GM06990 (cell line): ENCODE data around the gene NUP93.

Source experiments
- DNase-seq: peaks from one replicate; pipeline ENCODE4 v3.0.0-alpha.2; 2011; ENCODE audit not compliant: insufficient read length; ENCODE audit errors: extremely low read depth
- H3K27me3 ChIP-seq: replicated peaks from 2 replicates; pipeline ENCODE4 v1.6.0; 2011; ENCODE audit warnings: low read length; ENCODE audit not compliant: control insufficient read depth, insufficient read depth
- H3K36me3 ChIP-seq: 2 replicates; pipeline ENCODE4 v1.5.1; 2011; ENCODE audit warnings: low read length; ENCODE audit not compliant: control insufficient read depth, insufficient read depth
- H3K4me3 ChIP-seq: replicated peaks from 2 replicates; pipeline ENCODE4 v1.5.1; 2011; ENCODE audit warnings: low read depth, mild to moderate bottlenecking, control low read depth, low read length
- CTCF ChIP-seq: IDR thresholded peaks from 2 replicates; pipeline ENCODE4 v1.5.1; 2011; ENCODE audit warnings: low read length, control low read depth, mild to moderate bottlenecking, inconsistent platforms; ENCODE audit not compliant: insufficient read depth, poor library complexity, severe bottlenecking

NUP93 gene

GRCh38 chr16:56848955-56849689 is 119.2 kb downstream of the NUP93 start:
- no peaks in the 10 kb centered on the region for H3K27me3 ChIP-seq
- peaks cover 4% of the 10 kb centered on the region for H3K36me3 ChIP-seq
- no peak for TF ChIP-seq CTCF
- H3K4me3 ChIP-seq, result no peak overlapping the region
- no peak for DNase-seq

DNA sequence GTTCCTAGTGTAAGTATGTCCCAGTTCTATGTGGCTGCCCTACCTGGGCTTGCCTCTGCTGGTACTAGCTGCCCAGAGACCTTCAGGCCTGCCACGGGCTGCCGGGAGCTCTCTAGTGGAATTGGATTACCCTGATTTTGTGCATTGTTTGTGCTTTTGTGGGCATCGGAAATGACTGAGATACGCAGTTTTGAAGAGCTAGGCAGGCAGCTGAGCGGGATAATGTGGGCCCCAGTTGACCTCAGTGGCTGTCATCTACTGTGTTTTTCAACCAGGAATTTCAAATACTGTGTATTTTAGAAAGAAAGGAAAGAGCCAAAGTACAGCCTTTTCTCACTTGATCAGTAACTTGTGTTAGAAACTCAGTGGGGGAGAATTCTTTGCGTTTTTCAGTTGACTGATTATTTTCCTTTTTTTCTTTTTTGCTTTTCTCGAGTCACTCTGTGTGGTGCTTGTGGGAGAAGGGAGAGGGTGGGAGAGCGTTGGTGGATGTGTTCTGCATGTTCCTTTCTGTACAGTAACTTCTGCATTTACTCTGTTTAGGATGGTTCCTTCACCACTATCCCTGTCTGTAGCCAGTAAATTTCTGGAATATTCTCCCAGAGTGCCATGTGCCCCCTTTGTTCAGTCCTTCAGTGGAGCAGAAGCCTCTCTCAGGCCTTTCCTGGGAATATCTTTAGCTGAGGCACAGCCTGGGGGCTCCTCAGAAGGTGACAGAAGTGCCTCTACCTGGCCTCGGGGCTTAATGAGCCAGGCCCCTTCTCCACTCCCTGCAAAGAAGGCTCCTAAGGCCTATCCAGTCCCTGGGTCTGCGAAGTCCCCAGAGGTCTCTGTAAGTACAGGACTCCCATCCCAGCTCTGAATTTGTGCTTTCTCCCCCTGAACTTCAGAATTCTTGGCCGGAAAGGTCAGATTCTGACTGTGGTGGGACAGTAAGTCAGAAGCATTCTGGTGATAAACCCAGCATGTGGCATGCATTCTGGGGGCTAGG is 120.1 kb downstream of the NUP93 start:
- no peak for TF ChIP-seq CTCF
- DNase-seq, result no peak

DNA sequence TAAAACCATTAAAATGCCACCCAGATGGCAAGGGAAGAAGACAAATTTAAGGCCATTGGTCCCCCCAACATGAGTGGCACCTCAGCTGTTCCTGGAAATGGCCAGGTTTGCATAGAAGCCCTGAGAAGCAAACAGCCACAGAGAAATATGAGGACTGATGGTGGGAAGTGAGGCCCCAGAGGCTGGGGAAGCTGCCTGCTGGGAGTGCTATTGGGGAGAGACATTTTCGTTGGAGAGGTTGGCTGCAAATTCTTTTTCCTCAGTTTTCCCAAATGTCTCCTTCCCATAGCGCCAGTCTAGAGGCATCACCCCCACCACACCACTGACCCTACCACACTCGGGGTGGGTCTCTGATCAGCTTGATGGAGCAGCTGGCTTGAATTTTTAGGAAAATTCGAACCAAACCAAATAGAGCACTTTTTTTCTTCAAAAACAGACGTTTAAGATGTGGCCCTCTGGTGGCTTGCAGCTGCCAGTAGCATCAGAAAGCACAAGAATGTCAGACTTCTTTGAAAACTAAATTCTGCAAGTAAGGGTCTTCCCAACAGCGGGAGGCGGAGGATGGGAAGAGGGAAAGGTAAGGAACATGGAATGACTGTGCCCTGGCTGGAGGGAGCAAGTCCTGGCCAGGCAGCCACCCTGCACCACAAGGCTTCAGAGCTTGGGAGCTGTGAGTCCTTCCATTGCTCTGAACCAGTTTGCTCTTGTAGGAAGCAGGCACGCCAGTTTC is 121.9 kb downstream of the NUP93 start:
- peak; percentile 48 for TF ChIP-seq CTCF
- no peaks in the 10 kb centered on the region for H3K27me3 ChIP-seq
- no peaks in the 10 kb centered on the region for H3K36me3 ChIP-seq
- H3K4me3 ChIP-seq, result no peak overlapping the region
- no peak for DNase-seq

More for the DNA sequence above, 120.1 kb downstream of the NUP93 start:
- H3K27me3 ChIP-seq, result no peaks in the 10 kb centered on the region
- H3K36me3 ChIP-seq, result peaks cover 2% of the 10 kb centered on the region; the same call in 1 of the 2 replicates
- H3K4me3 ChIP-seq, result no peak overlapping the region

DNA sequence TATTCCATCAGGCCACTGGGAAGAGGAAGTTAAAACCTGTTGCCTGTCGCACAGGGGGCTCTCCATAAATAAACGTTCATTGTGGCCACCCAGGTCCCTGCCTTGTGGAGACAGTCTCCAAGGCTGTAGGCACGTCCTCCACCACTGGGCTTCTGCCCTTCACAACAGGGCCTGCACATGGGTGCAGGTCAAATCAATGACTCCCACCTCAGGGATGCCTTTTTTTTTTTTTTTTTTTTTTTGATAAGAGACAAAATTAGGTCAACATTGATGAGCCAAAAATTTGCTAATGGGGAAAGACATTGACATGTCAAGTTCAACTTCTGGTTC is 122.4 kb downstream of the NUP93 start:
- no peaks in the 10 kb centered on the region for H3K36me3 ChIP-seq
- DNase-seq, result no peak
- no peak overlapping the region for H3K4me3 ChIP-seq
- no peaks in the 10 kb centered on the region for H3K27me3 ChIP-seq
- no peak for TF ChIP-seq CTCF

GRCh38 chr16:56852968-56853367 is 123.0 kb downstream of the NUP93 start:
- no peak for TF ChIP-seq CTCF
- DNase-seq, result no peak
- no peaks in the 10 kb centered on the region for H3K36me3 ChIP-seq

More at GRCh38 chr16:56852968-56853367, 123.0 kb downstream of the NUP93 start:
- Histone ChIP-seq H3K27me3 (no peaks in the 10 kb centered on the region), H3K4me3 (no peak overlapping the region)
